Fibroblast of skin of scalp (primary cell): Measurements from ENCODE around the gene PPFIA2.

Experiments used
- DNase-seq: peaks from one replicate; pipeline ENCODE4 v3.0.0-alpha.2; 2013

Gene PPFIA2

GRCh38 chr12:81440001-81440400 lies 319.1 kb downstream of the PPFIA2 start:
- DNase-seq, result no peak

DNA sequence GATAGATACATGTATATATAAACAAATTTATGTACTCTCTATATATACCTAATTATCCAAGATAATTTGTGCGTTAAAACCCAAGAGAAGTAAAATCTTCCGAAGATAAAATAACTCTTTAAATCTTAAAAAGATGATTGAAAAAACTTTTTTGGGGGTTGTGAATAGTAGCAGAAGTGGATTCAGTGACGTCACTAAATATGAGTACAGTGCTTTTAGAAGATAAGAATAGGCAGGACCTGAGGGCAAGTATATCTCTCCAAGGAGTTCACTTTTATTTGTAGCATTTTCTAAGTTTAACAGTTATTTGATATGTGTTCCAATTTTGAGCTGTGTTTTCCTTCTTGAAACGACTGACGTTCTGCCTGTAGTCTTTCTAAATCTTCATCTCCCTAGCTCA lies 319.8 kb downstream of the PPFIA2 start:
- no peak for DNase-seq

DNA sequence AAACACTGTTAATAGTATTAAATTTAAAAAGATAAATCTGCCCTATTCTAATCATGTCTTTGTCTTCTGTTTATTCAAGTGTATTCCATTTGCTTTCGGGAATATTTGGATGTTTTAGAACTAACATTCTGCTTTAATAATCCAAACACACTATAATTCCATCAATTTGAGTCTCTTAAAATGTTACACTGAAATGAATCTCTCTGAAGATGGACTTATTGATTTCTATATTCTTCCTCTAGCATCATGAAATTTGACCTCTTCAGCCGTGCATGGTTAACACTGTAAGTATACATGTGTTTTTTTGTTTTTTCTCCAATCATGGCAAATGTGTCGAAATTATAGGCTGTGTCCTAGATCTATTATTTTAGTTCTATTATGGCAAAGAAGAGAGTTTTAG lies 342.1 kb downstream of the PPFIA2 start:
- no peak for DNase-seq

GRCh38 chr12:81416571-81416970 lies 342.6 kb downstream of the PPFIA2 start:
- no peak for DNase-seq

DNA sequence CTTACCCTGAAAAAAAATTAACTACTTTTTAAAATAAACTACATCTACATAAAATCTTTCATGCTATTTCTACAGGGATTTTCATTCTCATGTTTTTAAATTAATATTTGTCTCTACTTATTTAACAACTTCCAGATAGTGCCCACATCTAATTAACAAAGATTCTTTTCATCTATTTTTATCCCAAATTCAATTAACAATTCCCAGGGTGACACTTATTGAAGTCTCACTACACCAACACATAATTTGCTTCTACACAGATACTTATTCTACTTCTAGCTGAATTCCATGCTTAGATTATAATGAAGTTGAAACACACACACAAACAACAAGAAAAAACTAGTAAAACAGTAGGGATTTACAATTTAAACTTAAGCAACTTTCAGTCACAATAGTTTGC lies 344.7 kb downstream of the PPFIA2 start:
- no peak for DNase-seq

DNA sequence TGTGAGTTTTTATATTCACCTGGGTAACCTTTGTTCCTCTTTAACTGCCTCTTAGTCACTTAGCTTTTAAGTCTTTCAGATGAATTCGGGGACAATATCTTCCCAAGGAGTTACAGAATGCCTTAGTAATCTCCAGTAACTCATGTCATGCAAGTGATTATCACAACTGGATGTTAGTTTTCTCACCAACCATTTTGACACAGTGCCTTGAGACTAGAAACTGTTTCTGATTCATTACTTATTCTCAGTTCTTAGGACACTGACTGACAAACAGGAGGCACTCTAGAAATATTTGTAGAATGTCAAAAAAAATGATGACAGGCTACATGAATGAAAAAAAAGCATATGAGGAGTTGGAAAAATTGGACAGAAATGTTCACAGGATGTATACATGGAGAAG lies 346.2 kb downstream of the PPFIA2 start:
- DNase-seq, result no peak

- DNase-seq, result no peak
Observed at GRCh38 chr12:81403348-81403747, 355.8 kb downstream of the PPFIA2 start.

DNA sequence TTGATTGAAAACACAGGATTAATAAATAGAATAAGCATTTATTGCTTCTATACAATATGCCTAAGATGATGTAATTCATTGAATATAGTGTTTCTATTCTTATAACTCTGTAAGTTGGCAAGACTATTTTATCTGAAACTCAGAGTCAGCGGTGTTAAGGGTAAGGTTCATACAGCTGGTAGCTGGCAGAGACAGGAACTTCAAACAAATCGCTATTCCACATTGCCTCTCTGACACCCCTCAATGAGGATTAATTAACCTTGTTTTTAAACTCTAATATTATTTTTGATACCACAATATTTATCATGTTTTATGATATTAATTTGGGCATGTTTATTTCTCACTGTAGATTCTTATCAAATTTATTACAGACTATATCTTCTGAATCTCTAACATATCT lies 357.9 kb downstream of the PPFIA2 start:
- DNase-seq, result no peak

DNA sequence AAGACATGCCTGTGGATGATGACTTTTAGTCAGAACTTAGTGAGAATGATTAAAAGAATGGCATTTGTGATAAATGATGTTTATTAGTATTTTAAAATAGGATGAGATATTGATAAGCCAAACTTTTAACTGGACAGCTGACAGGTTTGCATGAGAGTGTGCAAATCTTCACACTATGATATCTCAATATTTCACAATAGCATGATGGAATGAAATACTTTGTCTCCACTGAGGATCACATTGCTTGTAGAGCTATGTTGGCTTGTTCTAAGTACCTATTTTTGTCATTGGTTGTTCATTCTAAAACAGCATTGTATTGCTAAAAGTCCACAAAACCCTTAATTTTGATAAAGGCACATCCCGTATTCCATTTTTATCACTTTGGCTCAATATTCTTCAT lies 359.1 kb downstream of the PPFIA2 start:
- no peak for DNase-seq

DNA sequence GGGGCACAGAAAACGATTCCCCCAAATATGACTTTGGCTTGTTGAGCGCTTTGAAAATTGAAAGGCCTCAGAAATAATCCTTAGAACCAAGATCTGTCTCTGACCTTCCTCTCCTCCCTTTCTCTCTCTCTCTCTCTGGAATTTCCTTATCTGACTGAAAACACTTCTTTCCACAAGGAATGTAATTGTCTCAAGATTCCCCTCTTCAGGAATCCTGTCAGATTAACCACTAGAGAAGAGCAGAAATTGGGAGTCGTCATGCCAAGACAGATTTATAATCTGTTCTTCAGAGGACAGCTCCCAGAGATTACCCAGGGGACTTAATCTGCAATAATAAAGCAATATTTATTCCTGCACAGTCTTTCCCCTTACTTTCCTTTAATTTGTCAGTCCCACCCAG lies 363.7 kb downstream of the PPFIA2 start:
- no peak for DNase-seq

GRCh38 chr12:81389550-81390099 lies 369.5 kb downstream of the PPFIA2 start:
- no peak for DNase-seq

GRCh38 chr12:81386101-81386500 lies 373.0 kb downstream of the PPFIA2 start:
- no peak for DNase-seq

- no peak for DNase-seq
Observed at GRCh38 chr12:81381951-81382350, 377.2 kb downstream of the PPFIA2 start.

DNA sequence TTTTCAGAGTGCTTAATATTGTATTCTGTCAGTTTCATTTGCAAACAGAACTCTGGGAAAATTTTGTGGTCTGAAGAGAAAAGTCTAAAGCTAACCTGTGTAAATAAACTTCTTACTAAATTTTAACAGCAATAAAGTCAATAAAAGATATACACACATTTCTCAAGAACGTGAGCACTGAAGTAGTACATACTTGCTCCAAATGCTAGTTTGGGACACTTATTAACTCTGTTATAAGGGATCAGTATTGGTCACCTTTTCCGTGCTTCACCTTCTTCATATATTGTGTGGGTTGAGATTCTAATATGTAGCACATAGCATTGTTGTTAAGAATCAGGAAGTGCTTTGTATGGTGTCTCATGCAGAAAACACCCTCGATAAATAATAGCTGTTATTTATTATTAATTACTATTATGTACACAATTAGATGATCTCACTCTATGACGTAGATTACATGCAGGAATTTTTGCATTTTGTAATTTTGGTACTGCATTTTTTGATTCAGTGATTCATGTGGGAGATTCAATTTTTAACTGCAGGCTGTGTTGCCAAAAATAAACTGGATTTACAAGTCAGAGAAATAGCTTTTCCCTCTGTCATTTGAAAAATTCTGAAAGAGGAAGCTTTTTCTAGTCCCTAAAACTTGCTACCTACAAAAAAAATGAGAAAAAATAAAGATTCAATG lies 380.4 kb downstream of the PPFIA2 start:
- no peak for DNase-seq

- no peak for DNase-seq
Observed at GRCh38 chr12:81377771-81378170, 381.4 kb downstream of the PPFIA2 start.

DNA sequence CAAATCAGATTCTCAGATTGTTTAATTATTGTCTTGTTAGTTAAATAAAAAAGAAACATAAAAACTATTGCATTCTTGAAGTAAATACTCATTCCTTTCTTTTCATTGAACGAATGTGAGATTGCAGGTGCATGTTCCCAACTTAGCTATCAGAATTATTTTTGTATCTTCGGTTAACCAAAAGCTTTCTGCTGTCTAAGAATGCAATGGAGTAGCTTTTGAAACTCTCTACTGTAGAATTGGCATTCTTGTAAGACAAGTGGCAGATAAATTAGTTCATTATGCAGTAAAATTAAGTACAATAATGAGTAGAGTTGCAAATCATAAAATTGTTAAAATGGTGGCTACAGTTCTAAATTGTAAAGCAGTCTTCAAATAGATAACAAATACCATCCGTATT lies 383.2 kb downstream of the PPFIA2 start:
- no peak for DNase-seq

GRCh38 chr12:81370456-81370855 lies 388.7 kb downstream of the PPFIA2 start:
- no peak for DNase-seq

DNA sequence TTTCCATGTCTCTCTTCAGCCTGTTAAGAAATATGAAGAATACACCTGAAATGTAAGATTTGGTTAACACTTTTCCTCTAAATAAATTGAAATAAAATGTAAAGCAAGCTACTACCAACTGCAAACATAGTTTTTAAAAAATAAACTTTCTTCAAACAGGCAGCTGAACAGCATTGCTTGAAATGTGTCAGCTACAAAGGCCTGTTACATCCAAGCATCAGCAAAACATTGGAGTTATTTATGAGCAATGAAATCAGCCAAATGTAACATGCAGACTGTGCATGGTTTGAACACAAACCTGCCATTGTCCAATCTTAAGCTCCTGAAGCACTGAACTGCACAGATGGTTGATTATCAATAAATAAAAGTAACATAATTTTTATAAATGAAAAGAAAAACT lies 390.0 kb downstream of the PPFIA2 start:
- DNase-seq, result no peak

DNA sequence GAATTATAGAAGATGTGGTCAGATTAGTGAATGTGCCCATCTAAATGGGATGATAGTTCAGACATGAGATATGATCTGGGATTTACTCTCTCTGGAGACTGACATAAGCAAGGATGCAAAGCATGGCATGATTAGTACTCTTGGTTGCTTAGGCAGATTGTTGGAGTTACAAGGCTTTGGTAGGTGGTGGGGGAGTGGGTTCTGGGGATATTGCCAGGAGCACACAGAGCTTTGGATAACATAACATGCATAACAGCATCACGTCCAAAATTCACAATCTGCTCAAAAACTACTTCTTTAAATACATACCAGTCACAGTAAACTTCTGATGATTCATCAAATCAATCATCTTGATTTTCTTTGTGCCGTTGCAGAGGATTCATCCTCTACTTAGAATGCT lies 393.9 kb downstream of the PPFIA2 start:
- no peak for DNase-seq

GRCh38 chr12:81360916-81361315 lies 398.2 kb downstream of the PPFIA2 start:
- DNase-seq, result no peak

DNA sequence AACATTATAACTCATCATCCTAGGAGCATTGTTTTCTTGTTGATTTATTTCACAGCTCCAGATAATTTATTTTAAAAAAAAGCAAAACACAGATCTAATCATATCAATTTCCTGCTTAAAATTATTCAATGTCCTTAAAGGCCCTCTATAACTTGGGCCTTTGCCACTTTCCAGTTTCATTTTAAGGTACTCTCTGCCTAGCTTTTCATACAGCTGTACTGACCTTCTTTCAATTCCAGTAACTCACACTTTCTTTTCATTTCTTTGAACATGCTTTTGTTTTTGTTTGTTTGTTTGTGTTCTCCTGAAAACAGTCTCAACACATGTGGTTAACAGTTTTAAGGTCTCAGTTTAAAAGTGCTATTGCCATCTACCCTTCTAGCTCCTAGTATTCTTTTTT lies 399.4 kb downstream of the PPFIA2 start:
- DNase-seq, result no peak

DNA sequence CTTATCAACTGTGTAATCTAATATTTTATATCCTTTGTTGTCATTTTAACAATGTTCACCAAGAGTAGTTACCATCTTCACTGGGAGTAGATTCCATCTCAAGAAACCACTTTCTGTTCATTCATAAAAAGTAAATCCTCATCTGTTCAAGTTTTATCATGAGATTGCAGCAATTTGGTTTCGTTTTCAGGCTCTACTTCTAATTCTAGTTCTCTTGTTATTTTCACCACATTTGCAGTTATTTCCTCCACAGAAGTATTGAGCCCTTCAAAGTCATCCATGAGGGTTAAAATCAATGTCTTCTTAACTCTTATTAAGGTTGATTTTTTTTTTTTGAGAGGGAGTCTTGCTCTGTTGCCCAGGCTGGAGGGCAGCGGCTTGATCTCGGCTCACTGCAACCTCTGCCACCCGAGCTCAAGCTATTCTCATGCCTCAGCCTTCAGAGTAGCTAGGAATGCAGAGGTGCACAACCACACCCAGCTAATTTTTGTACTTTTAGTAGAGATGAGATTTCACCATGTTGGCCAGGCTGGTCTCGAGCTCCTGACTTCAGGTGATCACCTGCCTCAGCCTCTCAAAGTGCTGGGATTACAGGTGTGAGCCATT lies 404.7 kb downstream of the PPFIA2 start:
- DNase-seq, result no peak

- DNase-seq, result no peak
Observed at GRCh38 chr12:81350309-81350708, 408.8 kb downstream of the PPFIA2 start.

DNA sequence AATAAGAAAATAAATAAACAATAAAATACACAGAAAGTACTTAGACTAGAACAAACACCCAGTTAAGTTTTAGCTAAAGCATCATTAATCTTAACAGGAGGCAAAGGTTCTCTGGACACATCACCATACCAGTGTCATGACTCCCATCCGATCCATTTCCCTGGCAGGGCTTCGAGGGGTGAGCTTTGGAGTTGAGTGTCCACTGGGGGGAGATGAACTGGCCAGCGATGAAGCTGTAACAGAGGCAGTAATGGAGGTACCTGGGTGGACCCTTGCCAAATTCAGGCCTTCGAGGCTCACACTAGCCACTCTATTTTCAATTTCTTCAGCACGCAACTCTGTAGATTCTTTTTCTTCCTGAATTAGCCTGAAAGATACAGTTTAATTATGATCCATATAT lies 411.7 kb downstream of the PPFIA2 start:
- DNase-seq, result no peak

- no peak for DNase-seq
Observed at GRCh38 chr12:81340910-81341309, 418.2 kb downstream of the PPFIA2 start.
